Caco-2 (cell line): Measurements from ENCODE around the gene EVA1B. TPM values are rescaled to one million over a fixed set of nuclear protein-coding genes. Genes with fewer than 3 reads are reported as not detected.

Experiments used
- BruUV-seq: library from RNA; stranded (reverse); fragments of 400-500 nt; replicated peaks from 2 replicates; lab custom pipeline; 2021; lab: Mats Ljungman, UMichigan
- CTCF ChIA-PET: fragments of 300-600 bp; sonication (Branson Sonifier 250); formaldehyde crosslinking; loops from one replicate; lab custom pipeline; 2022; ENCODE audit warnings: antibody characterized with exemption; lab: Charles Lee
- POLR2A ChIA-PET: fragments of 300-600 bp; sonication (Branson Sonifier 250); formaldehyde crosslinking; loops from one replicate; lab custom pipeline; 2022; ENCODE audit warnings: antibody characterized with exemption; lab: Charles Lee
- DNase-seq, 2 experiments: peaks; one replicate each; pipeline versions ENCODE4 v3.0.0 to v3.0.0-alpha.2; 2020 to 2022
- H3K27me3 ChIP-seq: replicated peaks from 2 replicates; pipeline ENCODE4 v1.6.0; 2011; ENCODE audit warnings: low read length; ENCODE audit not compliant: control insufficient read depth, insufficient read depth
- H3K36me3 ChIP-seq: 2 replicates; pipeline ENCODE4 v1.5.1; 2011; ENCODE audit warnings: low read length; ENCODE audit not compliant: control insufficient read depth, insufficient read depth
- H3K4me1 ChIP-seq: fragments of 250-450 bp; sonication (Bioruptor Pico); 2 replicates; pipeline ENCODE4 v1.5.1; 2020; ENCODE audit warnings: mild to moderate bottlenecking
- H3K4me3 ChIP-seq: 2 replicates; pipeline ENCODE4 v1.5.1; 2011; ENCODE audit warnings: low read depth, mild to moderate bottlenecking, control low read depth, low read length
- H3K9me3 ChIP-seq: fragments of 250-450 bp; sonication (Bioruptor Pico); 2 replicates; pipeline ENCODE4 v1.5.1; 2020; ENCODE audit warnings: mild to moderate bottlenecking, moderate library complexity
- H3K27ac Mint-ChIP-seq: one replicate; pipeline ENCODE4 v1.8.0; 2022; ENCODE audit warnings: mixed read lengths; ENCODE audit not compliant: unreplicated experiment
- H3K27me3 Mint-ChIP-seq: one replicate; pipeline ENCODE4 v1.8.0; 2022; ENCODE audit warnings: mixed read lengths; ENCODE audit not compliant: insufficient read depth, unreplicated experiment
- H3K36me3 Mint-ChIP-seq: one replicate; pipeline ENCODE4 v1.8.0; 2022; ENCODE audit warnings: mild to moderate bottlenecking, mixed read lengths; ENCODE audit not compliant: insufficient read depth, unreplicated experiment
- H3K4me1 Mint-ChIP-seq: one replicate; pipeline ENCODE4 v1.8.0; 2022; ENCODE audit warnings: low read depth, mixed read lengths; ENCODE audit not compliant: unreplicated experiment
- H3K4me3 Mint-ChIP-seq: one replicate; pipeline ENCODE4 v1.8.0; 2022; ENCODE audit warnings: mild to moderate bottlenecking, moderate library complexity, mixed read lengths; ENCODE audit not compliant: unreplicated experiment
- H3K9me3 Mint-ChIP-seq: one replicate; pipeline ENCODE4 v1.8.0; 2022; ENCODE audit warnings: mixed read lengths; ENCODE audit not compliant: unreplicated experiment
- intact Hi-C: fragments of 100-400 bp; cut with micrococcal nuclease; formaldehyde crosslinking; loops from one replicate; pipeline ENCODE4 v1.10.0; 2022; ENCODE audit not compliant: unreplicated experiment
- total RNA-seq: library from RNA; stranded (reverse); gene quantifications from 2 replicates; pipeline ENCODE4 v1.2.3, GENCODE V29; 2022
- TF ChIP-seq, protein P1 (sequence below), 2 experiments: fragments of 200-600 bp in 1 of 2; IDR thresholded peaks; 1 replicate in 1 of 2; 2 replicates in 1 of 2; pipeline versions ENCODE4 v1.5.1 to v1.8.0; 2011 to 2022; ENCODE audit warnings: antibody characterized with exemption in 1 of 2, control low read depth in 1 of 2, inconsistent platforms in 1 of 2, low read depth in 1 of 2, low read length in 1 of 2, mild to moderate bottlenecking in 1 of 2, moderate library complexity in 1 of 2; ENCODE audit not compliant: insufficient read depth in 1 of 2, severe bottlenecking in 1 of 2, unreplicated experiment in 1 of 2

EVA1B gene
- total RNA-seq, 1 experiment from 2014 or later, result 4.1 TPM

DNA sequence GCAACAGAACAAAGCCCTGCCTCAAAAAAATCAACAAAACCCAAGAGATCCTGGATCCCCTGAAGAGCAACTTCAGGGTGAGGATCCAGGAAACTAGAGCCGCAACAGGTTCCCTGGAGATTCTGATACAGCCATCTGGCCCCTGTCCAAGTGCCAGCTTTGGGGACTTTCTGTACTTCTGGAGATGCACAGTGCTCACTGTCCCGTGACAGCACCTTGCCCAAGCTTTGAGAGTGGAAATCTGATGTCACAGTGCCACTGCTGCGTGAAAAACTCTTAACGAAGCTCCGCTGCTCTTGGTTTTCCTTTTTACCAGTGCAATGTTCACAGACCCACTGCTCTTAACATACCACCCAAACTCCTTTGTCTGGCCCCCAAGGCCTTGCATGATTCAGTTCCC lies 35.9 kb upstream of the EVA1B start:
- Mint-ChIP-seq H3K4me3 (no peak overlapping the region), H3K4me1 (no peaks in the 10 kb centered on the region), H3K36me3 (peaks cover 6% of the 10 kb centered on the region), H3K9me3 (no peaks in the 10 kb centered on the region), H3K27ac (no peak overlapping the region), H3K27me3 (no peaks in the 10 kb centered on the region)
- Histone ChIP-seq H3K36me3 (peaks cover 1% of the 10 kb centered on the region; the same call in 1 of the 2 replicates), H3K4me1 (no peaks in the 10 kb centered on the region), H3K4me3 (no peak overlapping the region), H3K9me3 (no peaks in the 10 kb centered on the region), H3K27me3 (no peaks in the 10 kb centered on the region)
- intact Hi-C loops, result no loop called here
- POLR2A ChIA-PET, result no interaction called here
- TF ChIP-seq, protein P1, sequence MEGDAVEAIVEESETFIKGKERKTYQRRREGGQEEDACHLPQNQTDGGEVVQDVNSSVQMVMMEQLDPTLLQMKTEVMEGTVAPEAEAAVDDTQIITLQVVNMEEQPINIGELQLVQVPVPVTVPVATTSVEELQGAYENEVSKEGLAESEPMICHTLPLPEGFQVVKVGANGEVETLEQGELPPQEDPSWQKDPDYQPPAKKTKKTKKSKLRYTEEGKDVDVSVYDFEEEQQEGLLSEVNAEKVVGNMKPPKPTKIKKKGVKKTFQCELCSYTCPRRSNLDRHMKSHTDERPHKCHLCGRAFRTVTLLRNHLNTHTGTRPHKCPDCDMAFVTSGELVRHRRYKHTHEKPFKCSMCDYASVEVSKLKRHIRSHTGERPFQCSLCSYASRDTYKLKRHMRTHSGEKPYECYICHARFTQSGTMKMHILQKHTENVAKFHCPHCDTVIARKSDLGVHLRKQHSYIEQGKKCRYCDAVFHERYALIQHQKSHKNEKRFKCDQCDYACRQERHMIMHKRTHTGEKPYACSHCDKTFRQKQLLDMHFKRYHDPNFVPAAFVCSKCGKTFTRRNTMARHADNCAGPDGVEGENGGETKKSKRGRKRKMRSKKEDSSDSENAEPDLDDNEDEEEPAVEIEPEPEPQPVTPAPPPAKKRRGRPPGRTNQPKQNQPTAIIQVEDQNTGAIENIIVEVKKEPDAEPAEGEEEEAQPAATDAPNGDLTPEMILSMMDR (IDR thresholded peaks at IDR 0.05; ENCODE audit: insufficient read depth in 1 of 2, low read depth in 1 of 2, low read length in 1 of 2, severe bottlenecking in 1 of 2, unreplicated experiment in 1 of 2), result no peak
- DNase-seq, result no peak
- CTCF ChIA-PET, result no interaction called here
- no TSS peak for BruUV-seq

DNA sequence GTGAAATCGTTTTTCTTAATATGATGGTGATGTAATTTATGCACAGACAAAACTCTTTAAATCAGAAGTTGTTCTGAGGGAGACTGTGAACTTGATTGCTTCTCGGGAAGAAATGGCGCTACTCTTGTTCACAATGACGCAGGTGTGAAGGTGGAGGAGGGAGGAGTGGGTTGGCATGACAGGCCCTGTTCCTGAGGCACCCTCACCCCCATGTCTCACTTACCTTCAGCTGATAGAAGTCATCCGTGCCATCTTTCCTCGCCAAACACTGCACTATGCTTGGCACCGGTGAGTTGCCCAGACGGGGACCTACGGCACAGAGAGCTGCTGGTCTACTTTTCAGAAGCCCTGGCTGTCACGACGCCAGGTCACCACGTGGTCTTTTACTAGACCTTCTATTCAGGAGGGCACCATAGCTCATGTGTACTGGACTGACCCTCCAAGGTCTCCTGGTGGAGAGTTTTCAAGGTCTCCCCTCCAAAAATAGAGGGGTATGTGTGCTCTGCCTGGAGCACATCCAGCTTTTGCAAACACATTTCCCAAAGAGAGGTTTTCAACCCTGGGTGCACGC lies 35.2 kb upstream of the EVA1B start:
- intact Hi-C loops, result no loop called here
- H3K4me3 Mint-ChIP-seq, result no peak overlapping the region
- H3K36me3 Mint-ChIP-seq, result peaks cover 11% of the 10 kb centered on the region
- ChIA-PET CTCF (no interaction called here), POLR2A (no interaction called here)
- no peaks in the 10 kb centered on the region for H3K9me3 ChIP-seq
- no peaks in the 10 kb centered on the region for H3K27me3 ChIP-seq
- H3K4me1 ChIP-seq, result no peaks in the 10 kb centered on the region
- DNase-seq, result no peak
- H3K4me1 Mint-ChIP-seq, result no peaks in the 10 kb centered on the region
- H3K27ac Mint-ChIP-seq, result no peak overlapping the region
- TF ChIP-seq, protein P1 (IDR thresholded peaks at IDR 0.05; ENCODE audit: insufficient read depth in 1 of 2, low read depth in 1 of 2, low read length in 1 of 2, severe bottlenecking in 1 of 2, unreplicated experiment in 1 of 2), result no peak
- no peak overlapping the region for H3K4me3 ChIP-seq
- H3K9me3 Mint-ChIP-seq, result no peaks in the 10 kb centered on the region
- H3K27me3 Mint-ChIP-seq, result no peaks in the 10 kb centered on the region
- BruUV-seq, result no TSS peak
- peaks cover 1% of the 10 kb centered on the region; the same call in 1 of the 2 replicates for H3K36me3 ChIP-seq

DNA sequence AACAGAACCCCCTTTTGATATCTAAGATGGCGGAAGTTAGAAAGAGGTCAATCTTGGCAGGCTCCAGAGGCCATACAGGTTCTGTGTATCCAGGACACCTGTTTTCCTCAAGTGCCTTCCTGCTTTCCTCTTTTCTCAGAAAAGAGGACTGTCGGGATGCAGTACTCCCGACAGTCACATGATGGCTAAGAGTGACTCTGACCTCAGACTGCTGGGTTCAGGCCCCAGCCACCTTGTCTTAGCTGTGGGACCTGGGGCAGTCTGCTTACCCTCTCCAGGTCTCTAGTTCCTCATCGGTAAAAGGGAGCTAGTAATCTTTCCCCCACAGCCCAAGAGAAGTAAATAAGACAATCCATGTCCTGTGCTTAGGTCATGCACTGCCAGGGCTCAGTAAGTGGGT lies 32.4 kb upstream of the EVA1B start:
- TF ChIP-seq, protein P1 (IDR thresholded peaks at IDR 0.05; ENCODE audit: insufficient read depth in 1 of 2, low read depth in 1 of 2, low read length in 1 of 2, severe bottlenecking in 1 of 2, unreplicated experiment in 1 of 2), result no peak
- intact Hi-C loops, result no loop called here
- no TSS peak for BruUV-seq
- Mint-ChIP-seq H3K36me3 (peaks cover 5% of the 10 kb centered on the region), H3K9me3 (no peaks in the 10 kb centered on the region), H3K4me3 (no peak overlapping the region), H3K27ac (no peak overlapping the region), H3K4me1 (no peaks in the 10 kb centered on the region), H3K27me3 (no peaks in the 10 kb centered on the region)
- H3K36me3 ChIP-seq, result peaks cover 1% of the 10 kb centered on the region; the same call in 1 of the 2 replicates
- no peaks in the 10 kb centered on the region for H3K4me1 ChIP-seq
- H3K9me3 ChIP-seq, result no peaks in the 10 kb centered on the region
- ChIA-PET CTCF (no interaction called here), POLR2A (no interaction called here)
- DNase-seq, result no peak
- H3K4me3 ChIP-seq, result no peak overlapping the region
- no peaks in the 10 kb centered on the region for H3K27me3 ChIP-seq
